ENCODE results near the gene TRIM46.

The TRIM46 gene, protein sequence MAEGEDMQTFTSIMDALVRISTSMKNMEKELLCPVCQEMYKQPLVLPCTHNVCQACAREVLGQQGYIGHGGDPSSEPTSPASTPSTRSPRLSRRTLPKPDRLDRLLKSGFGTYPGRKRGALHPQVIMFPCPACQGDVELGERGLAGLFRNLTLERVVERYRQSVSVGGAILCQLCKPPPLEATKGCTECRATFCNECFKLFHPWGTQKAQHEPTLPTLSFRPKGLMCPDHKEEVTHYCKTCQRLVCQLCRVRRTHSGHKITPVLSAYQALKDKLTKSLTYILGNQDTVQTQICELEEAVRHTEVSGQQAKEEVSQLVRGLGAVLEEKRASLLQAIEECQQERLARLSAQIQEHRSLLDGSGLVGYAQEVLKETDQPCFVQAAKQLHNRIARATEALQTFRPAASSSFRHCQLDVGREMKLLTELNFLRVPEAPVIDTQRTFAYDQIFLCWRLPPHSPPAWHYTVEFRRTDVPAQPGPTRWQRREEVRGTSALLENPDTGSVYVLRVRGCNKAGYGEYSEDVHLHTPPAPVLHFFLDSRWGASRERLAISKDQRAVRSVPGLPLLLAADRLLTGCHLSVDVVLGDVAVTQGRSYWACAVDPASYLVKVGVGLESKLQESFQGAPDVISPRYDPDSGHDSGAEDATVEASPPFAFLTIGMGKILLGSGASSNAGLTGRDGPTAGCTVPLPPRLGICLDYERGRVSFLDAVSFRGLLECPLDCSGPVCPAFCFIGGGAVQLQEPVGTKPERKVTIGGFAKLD

GRCh38 chr1:155173478-155174323 lies at the start of gene TRIM46:
TSS of gene TRIM46 (plus strand) at chr1:155173849. CDS start at chr1:155173967, 118 bp downstream.
- DNase-seq (ENCODE audit: low read depth), result peak; percentile 27

DNA sequence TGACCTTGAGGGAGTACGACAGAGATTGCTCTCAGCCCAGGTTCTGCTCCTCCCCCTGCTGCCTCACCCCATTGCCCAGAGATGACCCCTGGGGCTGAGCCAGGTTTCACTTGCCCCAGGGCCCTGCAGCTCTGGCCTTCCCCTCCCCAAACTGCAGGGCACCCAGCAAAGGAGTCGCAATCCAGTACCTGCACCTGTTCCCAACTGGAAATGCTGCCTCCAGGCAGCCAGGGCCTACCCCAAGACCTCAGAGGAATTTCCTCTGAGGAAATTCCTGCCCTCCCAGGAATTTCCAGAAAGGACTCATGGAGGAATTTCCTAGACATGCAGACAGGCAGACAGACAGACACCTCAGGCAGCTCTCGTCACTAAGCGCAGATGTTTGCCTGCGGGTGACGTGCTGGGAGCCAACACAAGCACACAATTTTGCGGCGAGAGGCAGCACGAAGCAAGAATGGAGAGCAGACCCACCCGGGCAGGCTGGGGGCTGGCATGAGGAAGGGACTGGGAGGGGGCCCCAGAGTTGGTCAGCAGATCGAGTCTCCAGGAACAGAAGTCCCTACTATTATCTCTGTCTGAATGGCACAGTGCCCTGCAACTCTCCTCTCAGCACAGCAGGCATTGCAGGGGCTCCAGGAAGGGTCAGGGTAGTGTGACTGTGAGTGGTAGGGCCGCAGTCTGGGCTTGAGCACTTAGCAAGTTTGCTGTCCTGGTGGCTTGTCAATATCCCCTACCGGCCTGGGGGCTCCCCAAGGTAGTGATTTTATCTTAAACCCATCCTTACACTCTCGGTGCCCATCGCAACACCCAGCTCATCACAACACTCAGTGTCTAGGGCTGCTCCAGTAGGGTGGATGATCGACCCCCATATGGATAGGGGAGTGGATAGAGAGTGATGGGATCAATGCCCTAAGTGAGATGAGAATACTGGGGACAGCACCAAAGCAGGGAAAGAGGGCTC lies 48.9 kb upstream of the TRIM46 start:
- peak; percentile 24 for DNase-seq (ENCODE audit: low read depth)

GRCh38 chr1:155125511-155125945 lies 48.1 kb upstream of the TRIM46 start:
- no peak for DNase-seq (ENCODE audit: low read depth)

DNA sequence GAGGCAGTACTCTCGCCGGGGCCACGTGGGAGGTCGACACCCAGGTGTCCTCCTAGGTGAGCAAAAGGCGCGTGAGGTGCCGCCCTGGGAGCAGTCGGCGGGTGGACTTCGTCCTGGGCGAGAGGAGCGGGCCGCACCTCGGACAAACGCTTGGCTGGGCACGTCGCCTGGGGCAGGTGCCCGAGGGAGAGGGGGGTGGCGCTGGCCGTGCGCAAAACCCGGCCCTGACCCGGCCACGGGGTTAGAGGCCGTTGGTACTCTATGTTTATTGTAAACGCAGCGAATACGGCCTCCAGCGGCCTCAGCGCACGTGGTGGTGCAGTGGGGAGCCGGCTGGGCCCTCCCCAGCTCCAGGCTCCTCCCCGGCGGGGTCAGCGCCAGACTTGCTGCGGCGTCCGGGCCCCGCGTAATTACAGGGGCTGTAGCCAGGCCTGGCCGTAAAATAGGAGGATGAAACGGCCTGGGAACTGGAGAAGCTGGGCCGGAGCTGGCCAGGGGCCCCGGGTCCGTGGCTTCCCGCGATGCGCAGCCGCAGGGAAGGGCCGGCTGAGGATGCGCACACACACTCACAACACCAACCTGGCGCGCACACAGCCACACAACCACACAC lies 47.6 kb upstream of the TRIM46 start:
- DNase-seq (ENCODE audit: low read depth), result peak; percentile 25

DNA sequence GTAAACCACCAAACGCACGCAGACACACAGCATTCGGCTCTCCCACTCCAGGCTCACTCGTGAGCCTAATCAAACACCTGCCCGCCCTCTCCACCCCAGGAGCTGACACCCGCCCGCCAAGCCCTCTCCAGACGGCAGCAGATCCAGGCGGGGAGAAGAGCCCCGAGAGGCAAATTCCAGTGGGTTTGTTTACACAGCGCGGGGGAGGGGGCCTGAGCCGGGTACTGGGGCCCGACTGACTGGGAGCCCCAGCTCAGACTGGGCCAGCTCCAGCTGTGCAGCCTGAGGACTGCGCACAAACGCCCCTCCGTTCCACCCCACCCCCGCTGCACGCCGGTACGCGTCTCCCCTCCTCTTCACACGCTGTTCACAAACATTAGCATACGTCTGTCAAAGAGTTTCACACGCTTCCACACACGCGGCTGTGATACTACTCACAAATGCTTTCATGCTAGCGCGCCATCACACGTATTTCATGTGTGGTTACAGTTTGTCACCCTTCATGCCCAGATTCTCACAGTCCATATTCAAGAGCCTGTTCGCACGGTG lies 47.0 kb upstream of the TRIM46 start:
- peak; percentile 21 for DNase-seq (ENCODE audit: low read depth)

DNA sequence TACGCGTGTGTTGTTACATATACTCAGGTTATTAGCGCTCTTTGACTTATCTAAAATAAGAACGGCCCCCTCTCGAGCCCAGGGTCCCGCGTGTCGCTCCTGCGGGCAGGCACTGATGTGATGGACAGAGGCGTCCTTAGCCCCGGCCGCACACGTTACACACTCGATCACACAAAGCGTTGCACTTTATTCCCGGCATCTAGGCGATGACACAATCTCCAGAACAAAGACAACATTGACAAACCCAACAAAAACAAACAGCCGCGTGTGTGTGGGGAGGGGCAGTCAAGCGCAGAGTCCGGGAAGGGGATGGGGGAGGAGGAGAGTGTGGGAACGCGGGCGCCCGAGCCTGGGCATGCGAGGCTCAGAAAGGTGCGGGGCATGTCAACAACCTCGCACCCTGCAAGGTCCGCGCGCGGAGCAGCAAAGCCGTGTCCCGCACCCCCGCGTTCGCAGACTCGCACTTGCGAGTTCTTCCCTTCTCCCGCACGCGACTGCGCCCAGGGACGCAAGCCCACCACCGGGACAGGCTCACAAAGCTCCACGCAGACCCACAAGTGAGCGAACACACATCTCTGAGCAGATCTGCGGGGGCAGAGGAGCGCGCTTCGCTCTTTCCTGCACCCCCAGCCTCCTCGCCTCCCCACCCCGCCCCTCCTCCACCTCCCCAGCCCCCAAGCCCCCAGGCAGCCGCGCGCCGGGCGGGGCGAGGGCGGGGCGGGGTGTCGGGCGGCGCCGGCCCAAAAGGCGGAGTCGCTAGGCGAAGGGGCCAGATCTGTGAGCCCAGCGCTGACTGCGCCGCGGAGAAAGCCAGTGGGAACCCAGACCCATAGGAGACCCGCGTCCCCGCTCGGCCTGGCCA lies 46.3 kb upstream of the TRIM46 start, which contains the start of gene EFNA1:
Gene EFNA1, plus strand, starts transcription at position 772 of the 862 bp plus-strand sequence. CDS start 102 bp downstream, outside the sequence.
- peak; percentile 71 for DNase-seq (ENCODE audit: low read depth)

DNA sequence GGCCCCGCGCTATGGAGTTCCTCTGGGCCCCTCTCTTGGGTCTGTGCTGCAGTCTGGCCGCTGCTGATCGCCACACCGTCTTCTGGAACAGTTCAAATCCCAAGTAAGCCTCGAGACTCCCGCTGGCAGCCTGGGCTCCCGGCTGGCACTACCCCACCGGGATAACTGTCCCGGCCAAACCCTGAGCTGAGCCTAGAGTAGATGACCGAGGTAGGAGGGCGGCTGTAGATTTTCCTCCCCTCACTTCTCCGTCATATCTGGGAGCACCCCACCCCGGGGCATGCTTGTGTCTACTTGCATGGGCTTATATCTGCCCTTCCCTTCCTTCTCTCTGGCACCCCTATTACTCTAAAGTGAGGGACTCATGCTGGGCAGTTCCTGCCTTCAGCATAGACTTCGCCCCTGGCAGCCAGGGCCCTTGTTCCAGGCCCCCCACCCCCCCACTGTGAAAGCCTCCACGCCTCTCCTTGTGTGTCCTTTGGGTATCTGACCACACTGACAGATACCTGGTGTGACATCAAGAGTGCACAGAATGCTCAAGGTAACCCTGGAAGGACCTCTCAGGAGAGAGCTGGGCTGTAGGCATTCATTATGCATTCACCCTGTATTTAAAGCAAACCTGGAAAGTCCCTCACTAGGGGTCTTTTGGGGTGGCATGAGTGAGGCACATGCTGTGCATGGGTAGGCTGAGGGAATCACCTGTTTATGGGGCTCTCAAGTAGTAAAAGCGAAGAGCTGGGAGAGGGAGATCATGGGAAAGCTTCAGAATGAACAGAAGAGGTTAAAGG lies 45.5 kb upstream of the TRIM46 start:
- no peak for DNase-seq (ENCODE audit: low read depth)

DNA sequence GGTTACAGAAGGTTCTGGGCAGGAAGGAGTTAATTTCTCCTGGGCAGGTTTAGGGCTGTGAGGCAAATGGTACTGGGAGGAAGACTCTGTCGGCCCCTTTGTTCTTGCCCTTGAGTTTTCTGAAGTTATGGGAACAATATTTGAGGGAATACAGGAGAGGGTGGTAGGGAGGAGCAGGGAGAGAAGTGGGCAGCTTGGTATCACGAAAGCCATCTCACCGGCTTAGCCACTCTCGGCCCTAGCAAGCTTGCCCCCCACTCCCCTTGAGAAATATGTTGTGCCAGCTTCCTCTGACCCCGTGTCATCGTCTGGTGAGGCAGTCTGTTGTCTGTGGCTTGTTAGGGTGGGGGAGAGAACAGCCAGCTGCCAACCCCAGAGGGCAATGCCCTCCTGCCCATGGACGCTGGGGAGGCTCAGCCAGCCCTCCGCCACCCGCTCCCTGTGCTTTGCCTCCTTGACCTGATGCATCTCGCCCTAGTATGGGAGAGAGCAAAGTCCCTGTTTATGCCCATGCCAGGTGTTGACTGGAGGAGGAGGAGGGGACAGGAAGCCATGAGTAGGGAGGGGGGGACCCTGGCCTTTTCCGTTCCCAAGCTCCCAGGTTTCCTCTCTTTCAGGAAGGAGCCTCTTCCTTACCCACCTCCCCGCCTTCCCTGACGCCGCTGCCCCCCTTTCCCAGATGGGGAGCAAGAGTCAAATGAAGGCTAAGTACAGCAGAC lies 44.7 kb upstream of the TRIM46 start:
- no peak for DNase-seq (ENCODE audit: low read depth)

DNA sequence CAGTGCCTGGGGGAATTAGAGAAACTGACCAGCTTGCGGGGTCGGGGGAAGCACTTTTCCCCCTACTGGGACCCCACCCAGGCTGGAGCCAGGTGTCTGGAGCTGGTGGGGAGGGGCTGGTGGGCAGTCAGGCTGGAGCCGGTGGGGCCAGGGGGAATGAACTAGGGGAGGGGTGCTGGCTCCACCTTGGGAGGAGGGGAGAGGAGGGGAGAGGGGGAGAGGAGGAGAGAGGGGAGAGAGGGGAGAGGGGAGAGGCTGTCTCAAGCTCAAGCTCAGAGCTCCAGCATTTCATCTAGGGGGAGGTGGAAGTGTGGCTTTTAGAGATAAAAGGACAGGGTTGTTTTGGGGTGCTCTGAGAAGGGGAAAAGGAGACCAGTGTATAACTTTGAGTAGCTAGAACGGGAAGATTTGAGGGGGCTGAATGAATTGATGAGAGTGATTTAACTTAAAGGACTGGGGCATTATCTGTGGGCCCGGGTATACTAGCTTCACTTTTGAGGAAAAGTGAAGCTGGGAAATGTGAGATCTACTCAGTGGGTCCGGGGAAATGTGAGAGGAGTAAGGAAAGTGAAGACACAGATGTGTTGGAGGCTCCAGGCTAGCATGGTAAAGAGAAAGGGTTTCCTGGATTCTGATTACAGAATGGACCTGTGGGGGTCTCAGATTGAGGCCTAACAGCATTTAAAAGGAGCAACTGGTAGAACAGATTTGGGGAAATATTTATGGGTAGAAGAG lies 43.2 kb upstream of the TRIM46 start:
- DNase-seq (ENCODE audit: low read depth), result no peak

GRCh38 chr1:155131285-155131684 lies 42.4 kb upstream of the TRIM46 start:
- no peak for DNase-seq (ENCODE audit: low read depth)

GRCh38 chr1:155131856-155132255 lies 41.8 kb upstream of the TRIM46 start:
- DNase-seq (ENCODE audit: low read depth), result no peak

- no peak for DNase-seq (ENCODE audit: low read depth)
Observed at GRCh38 chr1:155133799-155134281, 39.8 kb upstream of the TRIM46 start.

DNA sequence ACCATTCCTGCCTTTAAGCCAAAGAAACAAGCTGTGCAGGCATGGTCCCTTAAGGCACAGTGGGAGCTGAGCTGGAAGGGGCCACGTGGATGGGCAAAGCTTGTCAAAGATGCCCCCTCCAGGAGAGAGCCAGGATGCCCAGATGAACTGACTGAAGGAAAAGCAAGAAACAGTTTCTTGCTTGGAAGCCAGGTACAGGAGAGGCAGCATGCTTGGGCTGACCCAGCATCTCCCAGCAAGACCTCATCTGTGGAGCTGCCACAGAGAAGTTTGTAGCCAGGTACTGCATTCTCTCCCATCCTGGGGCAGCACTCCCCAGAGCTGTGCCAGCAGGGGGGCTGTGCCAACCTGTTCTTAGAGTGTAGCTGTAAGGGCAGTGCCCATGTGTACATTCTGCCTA lies 39.3 kb upstream of the TRIM46 start:
- no peak for DNase-seq (ENCODE audit: low read depth)

- peak; percentile 99 for DNase-seq (ENCODE audit: low read depth)
Observed at GRCh38 chr1:155134880-155135414, 38.7 kb upstream of the TRIM46 start.

DNA sequence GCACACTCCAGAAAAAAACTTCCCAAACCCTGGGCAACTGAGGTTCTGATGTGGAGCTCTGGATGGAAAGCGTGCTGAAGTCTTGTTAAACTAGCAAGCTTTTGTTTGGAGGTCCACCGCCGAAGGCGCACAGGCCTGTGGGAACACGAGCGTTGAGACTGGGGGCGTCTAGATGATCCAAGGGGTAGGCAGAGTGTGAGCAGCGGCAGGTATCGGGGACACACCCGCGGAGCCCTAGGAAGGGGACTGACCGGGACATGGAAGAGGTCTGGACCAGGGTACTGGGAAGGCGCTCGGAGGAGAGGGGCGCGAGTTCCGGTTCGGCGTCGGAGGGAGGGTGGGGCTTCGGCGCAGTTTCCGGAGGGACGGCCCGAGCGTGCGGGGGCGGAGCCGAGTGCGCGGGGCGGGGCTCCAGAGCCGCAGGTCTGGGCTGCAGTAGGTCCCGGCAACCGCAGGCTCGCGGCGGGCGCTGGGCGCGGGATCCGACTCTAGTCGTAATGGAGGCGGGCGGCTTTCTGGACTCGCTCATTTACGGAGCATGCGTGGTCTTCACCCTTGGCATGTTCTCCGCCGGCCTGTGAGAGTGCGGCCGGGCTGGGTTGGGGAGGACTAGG lies 38.1 kb upstream of the TRIM46 start, which contains the start of gene SLC50A1:
Gene SLC50A1, plus strand, starts transcription at position 438 of the 614 bp plus-strand sequence. Its CDS starts 60 bp downstream, at position 498.
- DNase-seq (ENCODE audit: low read depth), result peak; percentile 91

DNA sequence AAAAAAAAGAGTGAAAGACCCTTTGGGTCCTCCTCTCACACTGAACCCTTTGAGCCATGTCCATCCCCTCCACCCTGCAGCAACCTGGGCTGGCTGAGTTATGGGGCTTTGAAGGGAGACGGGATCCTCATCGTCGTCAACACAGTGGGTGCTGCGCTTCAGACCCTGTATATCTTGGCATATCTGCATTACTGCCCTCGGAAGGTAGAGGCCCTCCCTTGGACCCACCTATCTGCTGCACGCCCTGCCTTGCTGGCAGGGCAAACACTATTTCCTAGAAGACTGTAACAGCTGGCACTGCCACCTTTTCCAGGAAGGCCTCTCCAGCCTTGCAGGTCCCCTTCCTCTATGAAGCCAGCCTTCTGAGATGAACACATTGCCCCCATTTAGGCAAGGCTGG lies 36.9 kb upstream of the TRIM46 start:
- DNase-seq (ENCODE audit: low read depth), result no peak

Data from amniotic epithelial cell (primary cell).